DMS114 treated with DMSO at 0.1 percent for 48 hours (cell line): ENCODE data around the gene IGFBP6.

Experiments
- DNase-seq: peaks from one replicate; lab custom pipeline; 2025; ENCODE audit not compliant: unreplicated experiment; lab: John Stamatoyannopoulos, UW

IGFBP6 gene

DNA sequence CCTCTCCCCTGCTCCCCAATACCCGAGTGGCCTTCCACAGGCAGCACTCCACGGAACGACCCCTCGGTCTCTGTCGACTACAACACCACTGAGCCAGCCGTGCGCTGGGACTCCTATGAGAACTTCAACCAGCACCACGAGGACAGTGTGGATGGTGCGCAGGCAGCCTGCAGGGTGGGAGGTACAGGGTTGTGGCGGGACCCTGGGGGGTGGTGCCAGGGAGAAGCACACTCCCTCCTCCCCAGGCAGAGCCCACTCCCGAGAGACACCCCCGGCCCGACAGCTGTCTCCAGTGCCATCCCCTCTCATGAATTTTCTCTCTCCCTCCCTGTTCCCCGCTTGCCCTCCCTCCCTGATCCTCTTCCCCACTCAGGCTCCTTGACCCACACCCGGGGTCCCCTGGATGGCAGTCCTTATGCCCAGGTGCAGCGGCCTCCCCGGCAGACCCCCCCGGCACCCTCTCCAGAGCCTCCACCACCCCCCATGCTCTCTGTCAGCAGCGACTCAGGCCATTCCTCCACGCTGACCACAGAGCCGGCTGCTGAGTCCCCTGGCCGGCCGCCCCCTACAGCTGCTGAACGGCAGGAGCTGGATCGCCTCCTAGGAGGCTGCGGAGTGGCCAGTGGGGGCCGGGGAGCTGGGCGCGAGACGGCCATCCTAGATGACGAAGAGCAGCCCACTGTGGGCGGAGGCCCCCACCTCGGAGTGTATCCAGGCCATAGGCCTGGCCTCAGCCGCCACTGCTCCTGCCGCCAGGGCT lies 38.6 kb upstream of the IGFBP6 start:
- DNase-seq = no peak

- no peak for DNase-seq
Observed at GRCh38 chr12:53059434-53060063, 37.9 kb upstream of the IGFBP6 start.

DNA sequence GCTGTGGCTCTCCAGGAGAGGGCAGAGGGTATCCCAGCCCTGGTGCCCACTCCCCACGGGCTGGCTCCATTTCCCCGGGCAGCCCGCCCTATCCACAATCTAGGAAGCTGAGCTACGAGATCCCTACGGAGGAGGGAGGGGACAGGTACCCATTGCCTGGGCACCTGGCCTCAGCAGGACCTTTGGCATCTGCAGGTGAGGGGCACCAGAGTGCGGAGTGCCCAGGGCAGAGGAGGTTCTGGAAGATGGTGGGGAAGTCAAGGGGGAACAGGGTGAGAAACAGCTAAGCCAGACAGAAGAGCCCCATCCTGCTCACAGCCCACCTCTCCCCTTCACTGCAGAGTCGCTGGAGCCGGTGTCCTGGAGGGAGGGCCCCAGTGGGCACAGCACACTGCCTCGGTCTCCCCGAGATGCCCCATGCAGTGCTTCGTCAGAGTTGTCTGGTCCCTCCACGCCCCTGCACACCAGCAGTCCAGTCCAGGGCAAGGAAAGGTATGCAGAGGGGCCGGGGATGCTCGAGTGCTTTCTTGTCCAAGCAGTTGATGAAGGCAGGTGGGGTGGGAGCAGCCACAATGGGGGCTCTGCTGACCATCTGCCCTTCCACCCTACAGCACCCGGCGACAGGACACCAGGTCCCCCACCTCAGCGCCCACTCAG lies 37.3 kb upstream of the IGFBP6 start:
- DNase-seq = no peak

GRCh38 chr12:53060721-53061276 lies 36.7 kb upstream of the IGFBP6 start:
- DNase-seq = no peak

DNA sequence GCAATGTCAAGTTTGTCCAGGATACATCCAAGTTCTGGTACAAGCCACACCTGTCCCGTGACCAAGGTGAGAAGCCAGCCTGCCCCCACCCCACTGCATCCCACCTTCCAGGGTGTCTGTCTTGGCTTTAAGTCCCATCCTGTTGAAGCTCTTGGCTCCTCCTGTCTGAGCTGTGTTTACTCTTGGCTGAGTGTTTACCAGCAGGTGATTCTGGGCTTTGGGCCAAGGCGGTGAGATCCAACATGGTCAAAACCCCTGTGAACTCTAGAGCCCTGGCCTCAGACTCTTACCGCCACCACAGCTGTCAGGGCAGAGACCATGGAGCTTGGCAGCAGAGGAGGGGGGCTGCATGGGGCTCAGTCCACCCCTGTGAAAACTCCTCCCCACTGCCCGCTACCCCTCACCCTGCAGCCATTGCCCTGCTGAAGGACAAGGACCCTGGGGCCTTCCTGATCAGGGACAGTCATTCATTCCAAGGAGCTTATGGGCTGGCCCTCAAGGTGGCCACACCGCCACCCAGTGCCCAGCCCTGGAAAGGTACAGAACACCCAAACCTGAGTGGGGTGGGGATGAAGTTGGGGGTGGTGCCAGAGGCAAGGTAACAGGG lies 36.0 kb upstream of the IGFBP6 start:
- DNase-seq = no peak

GRCh38 chr12:53062011-53062961 lies 35.2 kb upstream of the IGFBP6 start:
- DNase-seq = no peak

DNA sequence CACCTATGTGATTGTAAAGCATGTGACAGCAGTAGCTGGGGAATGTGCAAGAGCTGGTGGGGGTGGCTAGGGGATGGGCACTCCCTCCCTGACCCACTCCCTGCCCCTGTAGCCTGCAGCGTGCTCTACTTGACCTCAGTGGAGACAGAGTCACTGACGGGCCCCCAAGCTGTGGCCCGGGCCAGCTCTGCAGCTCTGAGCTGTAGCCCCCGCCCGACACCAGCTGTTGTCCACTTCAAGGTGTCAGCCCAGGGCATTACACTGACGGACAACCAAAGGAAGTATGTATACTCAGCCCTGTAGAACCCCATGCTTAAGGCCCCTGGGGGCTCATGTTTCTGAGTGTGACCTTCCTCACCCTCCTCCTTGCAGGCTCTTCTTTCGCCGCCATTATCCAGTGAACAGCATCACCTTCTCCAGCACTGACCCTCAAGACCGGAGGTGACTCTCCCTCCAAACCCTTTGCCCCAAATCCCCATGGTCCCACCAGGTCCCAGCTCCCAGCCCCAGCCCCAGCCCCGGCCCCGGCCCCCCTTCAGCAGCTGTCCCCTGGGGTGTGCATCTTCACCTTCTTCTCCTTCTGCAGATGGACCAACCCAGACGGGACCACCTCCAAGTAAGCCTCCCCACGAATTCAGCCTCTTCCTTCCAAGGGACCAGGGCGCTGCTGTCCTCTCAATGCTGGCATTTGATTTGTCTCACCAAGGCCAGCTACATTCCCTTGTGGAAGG lies 34.3 kb upstream of the IGFBP6 start:
- DNase-seq = no peak

DNA sequence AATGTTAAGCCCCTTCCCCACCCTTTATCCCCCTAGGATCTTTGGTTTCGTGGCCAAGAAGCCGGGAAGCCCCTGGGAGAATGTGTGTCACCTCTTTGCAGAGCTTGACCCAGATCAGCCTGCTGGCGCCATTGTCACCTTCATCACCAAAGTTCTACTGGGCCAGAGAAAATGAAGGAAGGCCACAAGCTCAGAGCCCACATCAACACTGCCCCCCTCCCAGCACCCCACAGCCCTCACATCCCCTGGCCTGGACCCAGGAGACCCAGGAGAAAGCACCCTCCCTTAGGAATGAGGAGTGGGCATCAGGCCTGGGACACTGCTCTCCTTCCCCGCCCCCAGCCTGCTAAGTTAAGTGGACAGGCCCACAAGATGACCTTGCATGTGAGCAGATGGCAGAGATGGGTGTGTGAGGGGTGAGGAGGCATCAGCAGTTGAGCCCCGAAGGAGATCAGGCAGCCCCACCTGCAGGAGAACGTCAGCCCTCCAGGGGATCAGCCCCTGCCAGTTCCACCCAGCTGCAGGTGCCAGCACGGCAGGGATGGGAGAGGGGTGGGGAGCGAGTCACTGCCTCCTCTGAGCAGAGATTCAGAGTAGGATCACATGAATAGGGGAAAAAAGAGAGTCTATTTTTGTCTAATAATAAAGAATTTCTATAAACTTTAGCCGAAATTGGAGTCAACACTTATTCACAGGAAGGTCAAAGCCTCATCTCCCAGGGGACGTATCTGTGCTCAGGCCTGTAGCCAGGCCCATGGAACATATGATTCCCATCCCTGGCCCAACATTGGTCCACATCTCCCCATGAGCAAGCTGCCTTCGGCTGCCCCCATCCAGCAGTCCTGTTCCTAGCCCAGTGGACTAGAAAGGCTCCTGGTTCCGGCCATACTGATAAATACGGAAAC lies 33.5 kb upstream of the IGFBP6 start:
- no peak for DNase-seq

- DNase-seq = no peak
Observed at GRCh38 chr12:53064613-53065436, 32.6 kb upstream of the IGFBP6 start.

DNA sequence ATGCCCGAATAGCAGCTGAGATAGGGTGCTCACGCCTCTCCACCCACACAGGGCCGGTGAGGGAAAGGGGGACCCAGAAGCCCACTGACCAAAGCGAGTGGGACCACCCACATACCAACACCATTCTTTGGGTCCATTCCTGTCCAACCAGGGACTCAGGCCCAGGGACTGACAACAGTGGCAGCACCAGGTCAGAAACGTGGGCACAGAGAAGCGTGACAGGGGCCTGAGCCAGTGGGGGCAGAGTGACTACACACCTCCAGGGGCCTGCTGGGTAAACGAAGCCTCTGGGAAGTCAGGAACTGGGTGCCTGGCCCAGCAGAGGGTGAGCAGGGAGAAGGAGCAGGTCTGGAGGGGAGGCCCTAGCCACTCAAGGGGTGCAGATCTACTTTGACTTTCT lies 32.0 kb upstream of the IGFBP6 start:
- no peak for DNase-seq

DNA sequence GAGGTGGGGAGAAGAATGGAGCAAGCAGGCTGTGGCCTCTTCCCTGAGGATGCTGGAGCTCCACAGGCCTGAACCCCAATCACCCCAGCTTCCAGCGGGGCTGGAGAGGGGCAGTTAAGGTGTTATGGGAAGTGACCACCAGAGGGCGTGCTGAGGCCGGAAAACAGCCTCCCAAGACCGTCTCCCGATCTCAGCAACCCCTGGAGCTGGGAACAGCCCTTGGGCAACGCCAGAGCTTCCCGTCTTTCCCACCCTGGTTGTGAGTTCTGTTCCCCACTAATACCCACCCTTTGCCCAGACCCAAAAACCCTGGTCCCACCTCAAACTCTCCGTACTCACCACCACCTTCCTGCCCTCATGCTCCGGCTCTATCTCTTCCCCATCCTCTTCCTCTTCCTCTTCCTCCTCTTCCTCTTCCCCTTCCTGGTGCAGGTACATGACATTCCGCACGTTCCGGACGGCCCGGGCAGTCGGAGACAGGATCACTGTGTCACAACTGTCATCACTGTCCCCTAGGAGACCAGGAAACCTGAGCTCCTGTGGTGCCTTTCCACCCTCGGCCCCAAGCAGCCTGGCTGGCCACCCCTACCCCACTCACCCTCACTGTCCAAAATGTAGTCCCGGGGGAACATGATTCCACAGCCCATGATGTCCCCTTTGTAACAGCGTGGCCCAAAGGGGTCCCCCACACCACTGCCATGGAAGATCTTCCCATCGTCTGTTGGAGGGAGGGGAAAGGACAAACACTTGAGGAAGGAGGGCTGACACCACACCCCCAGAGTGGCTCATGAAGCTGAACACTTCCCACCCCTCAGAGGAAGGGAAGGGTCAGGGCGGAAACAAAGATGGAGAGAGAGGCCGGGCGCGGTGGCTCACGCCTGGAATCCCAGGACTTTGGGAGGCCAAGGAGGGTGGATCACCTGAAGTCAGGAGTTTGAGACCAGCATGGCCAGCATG lies 31.2 kb upstream of the IGFBP6 start:
- peak; percentile 60 for DNase-seq

DNA sequence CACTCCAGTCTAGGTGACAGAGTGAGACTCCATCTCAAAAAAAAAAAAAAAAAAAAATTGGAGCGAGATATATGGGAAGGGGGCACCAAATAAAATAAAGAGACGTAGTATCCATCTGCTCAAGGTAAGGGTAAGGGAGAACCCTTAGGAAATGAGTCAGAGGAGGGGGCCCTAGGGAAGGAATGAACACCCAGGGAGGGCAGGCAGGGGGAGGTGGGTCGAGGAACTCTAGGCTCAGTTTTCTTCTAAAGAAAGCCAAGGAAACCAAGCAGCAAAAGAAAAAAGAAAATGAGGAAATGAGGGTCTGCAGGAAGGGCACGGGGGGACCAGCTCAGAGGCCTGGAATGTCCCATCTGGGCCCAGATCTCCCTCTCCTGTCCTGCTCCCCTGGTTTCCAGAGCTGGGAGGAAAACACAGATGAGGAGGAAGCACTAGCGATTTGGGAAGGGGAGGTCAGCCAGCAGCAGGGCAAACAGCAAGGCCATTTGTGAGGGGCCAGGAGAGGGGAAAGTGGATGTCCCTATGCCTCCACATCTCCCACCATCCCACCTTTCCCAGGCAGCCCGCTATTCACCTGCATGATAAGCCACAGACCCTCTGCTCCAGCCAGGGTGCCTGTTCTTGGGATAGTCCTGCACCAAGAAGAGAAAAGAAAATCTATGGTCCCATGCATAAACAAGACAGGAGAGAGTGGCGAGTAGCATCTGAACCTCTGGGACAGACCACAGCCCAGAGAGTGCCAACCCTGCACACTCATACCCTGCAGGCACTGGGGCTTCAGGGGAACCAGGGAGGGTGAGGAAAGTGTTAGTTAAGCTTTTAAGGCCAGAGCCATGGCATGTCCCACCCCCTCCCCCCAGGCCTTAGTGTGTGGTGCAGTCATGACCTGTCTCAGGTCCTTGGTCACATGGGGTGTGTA lies 30.1 kb upstream of the IGFBP6 start:
- no peak for DNase-seq

DNA sequence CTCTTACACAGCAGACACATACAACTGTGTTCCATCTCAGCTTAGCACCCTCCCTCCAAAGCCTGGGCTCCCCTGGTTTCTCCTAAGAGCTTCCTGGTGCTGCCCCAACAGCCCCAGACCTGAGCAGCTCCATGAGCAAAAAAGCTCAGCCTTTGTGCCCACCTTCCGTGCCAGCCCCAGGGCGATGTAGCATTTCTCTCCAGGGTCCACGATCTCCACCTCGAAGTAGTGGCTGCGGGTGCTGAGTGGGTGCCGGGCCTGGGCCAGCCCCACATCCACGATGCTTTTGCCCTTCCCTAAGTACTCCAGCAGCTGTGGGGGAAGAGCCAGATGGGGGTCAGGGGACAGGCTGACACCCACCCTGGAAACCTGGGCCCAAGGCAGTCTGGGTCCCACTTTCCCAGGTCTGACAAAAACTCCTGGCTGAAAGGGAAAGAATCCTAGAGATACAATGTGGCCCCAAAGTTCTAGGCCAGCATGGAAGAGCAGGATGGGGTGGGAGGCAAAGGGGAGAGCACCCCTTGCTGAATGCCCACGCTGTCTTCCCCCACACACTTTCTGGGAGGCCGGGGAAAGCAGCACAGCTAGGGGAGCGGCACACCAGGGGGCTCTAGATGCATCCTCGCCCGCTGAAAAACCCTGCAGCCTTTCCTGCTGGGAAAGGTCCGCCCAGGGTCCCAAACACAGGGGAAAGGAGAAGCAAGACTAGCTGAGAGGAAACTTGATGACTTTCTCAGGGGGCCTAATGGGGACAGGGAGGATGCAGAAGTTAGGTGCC lies 29.3 kb upstream of the IGFBP6 start:
- DNase-seq = no peak

- no peak for DNase-seq
Observed at GRCh38 chr12:53068811-53069585, 28.5 kb upstream of the IGFBP6 start.
